ENCODE results near the gene KCNN3. TPM values are rescaled to one million over a fixed set of nuclear protein-coding genes. Genes with fewer than 3 reads are reported as not detected.

The KCNN3 gene
- total RNA-seq, 4 donors from 2014 or later = 5.0 to 30.0 (median 20.8) TPM

- intact Hi-C loops (cut with DNase I; ENCODE audit: low total_unique reads) = no loop called here
These were observed 31.5 kb upstream of the KCNN3 start for GRCh38 chr1:154901591-154901990.

DNA sequence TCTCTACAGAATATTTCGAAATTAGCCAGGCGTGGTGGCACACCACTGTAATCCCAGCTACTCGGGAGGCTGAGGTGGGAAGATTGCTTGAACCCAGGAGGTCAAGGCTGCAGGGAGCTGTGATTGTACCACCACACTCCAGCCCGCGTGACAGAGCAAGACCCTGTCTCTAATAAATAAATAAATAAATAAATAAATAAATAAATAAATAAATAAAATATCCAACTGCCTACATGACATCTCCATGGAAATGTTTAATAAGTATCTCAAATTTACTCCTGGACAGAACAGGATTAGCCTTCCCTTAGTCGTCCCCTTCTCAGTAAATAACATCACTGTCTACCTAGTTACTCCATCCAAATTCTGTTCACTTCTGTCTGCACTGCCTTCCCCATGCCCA lies 29.0 kb upstream of the KCNN3 start:
- intact Hi-C loops (cut with DNase I; ENCODE audit: low total_unique reads) = no loop called here
- TF ChIP-seq CTCF (IDR thresholded peaks at IDR 0.05 in 4 of 5, conservative IDR thresholded peaks at IDR 0.05 in 1 of 5) (no peak), POLR2A (IDR thresholded peaks at IDR 0.05) (no peak)
- Histone ChIP-seq H3K4me1 (no peaks in the 10 kb centered on the region), H3K4me3 (no peak overlapping the region), H3K27ac (no peak overlapping the region), H3K27me3 (no peaks in the 10 kb centered on the region), H3K9me3 (no peaks in the 10 kb centered on the region), H3K36me3 (no peaks in the 10 kb centered on the region)
- DNase-seq = no peak
- in situ Hi-C loops (cut with MboI; ENCODE audit: low sequenced_read_pairs in 4 of 4) = no loop called here
- ATAC-seq = no peak

More at GRCh38 chr1:154901591-154901990, 31.5 kb upstream of the KCNN3 start:
- in situ Hi-C loops (cut with MboI; ENCODE audit: low sequenced_read_pairs in 4 of 4) = no loop called here
- Histone ChIP-seq H3K27ac (no peak overlapping the region), H3K36me3 (no peaks in the 10 kb centered on the region), H3K4me1 (no peaks in the 10 kb centered on the region), H3K27me3 (no peaks in the 10 kb centered on the region), H3K9me3 (no peaks in the 10 kb centered on the region), H3K4me3 (no peak overlapping the region)
- TF ChIP-seq CTCF (IDR thresholded peaks at IDR 0.05 in 4 of 5, conservative IDR thresholded peaks at IDR 0.05 in 1 of 5) (no peak), POLR2A (IDR thresholded peaks at IDR 0.05) (no peak)
- ATAC-seq (no peak), DNase-seq (no peak)

DNA sequence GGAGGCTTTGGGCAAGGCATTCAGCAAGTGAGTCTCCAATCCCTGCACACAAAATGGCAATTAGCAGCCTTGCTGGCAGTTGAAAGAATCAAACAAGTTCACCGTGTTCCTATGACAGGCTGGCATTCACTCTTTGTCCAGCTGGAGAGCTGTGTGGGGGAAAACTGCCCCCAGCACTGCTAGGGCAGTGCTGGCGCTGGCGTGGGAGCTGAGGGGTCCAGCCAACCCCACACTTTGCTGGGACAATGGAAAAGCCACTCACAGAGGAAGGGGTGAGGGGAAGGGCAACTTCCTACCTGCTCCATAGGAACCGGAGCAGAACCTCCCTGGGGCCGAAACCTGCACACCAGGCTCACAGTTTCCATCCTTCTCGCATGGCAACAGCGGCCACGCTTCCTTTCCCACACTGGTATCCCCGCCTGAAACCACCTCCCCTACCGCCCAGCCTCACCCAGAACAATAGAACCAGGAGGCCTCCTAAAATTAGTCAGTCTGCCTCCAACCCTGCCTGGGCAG lies 26.7 kb upstream of the KCNN3 start:
- H3K27me3 ChIP-seq = no peaks in the 10 kb centered on the region
- DNase-seq (no peak), ATAC-seq (no peak)
- H3K9me3 ChIP-seq = no peaks in the 10 kb centered on the region
- in situ Hi-C loops (cut with MboI; ENCODE audit: low sequenced_read_pairs in 4 of 4) = no loop called here
- H3K4me3 ChIP-seq = no peak overlapping the region
- no peak overlapping the region for H3K27ac ChIP-seq
- TF ChIP-seq POLR2A (IDR thresholded peaks at IDR 0.05) (no peak), CTCF (IDR thresholded peaks at IDR 0.05 in 4 of 5, conservative IDR thresholded peaks at IDR 0.05 in 1 of 5) (no peak)
- no peaks in the 10 kb centered on the region for H3K4me1 ChIP-seq
- no peaks in the 10 kb centered on the region for H3K36me3 ChIP-seq
- intact Hi-C loops (cut with DNase I; ENCODE audit: low total_unique reads) = no loop called here

DNA sequence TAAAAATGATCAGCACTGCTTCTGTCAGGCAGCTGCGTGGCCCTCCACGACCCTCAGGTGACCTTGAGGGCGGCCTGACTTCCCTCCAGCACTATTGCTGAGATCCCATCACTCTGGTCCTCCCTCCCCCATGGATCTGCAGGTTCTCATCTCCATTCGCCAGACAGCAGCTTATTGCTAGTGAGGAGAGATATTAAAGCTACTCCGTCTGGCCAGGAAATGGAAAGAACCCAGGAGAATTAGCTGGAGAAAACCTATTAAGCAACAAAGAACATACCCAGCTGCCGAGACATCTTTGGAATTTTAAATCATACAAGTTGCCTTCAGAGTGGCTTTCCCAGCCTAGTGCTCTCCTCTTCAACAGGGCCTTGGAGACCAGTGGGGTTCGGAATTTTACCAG lies 25.7 kb upstream of the KCNN3 start:
- Histone ChIP-seq H3K4me3 (no peak overlapping the region), H3K27ac (no peak overlapping the region), H3K9me3 (no peaks in the 10 kb centered on the region), H3K27me3 (no peaks in the 10 kb centered on the region), H3K4me1 (no peaks in the 10 kb centered on the region), H3K36me3 (no peaks in the 10 kb centered on the region)
- in situ Hi-C loops (cut with MboI; ENCODE audit: low sequenced_read_pairs in 4 of 4) = no loop called here
- ATAC-seq (no peak), DNase-seq (no peak)
- no peak for TF ChIP-seq POLR2A (IDR thresholded peaks at IDR 0.05)
- no peak for TF ChIP-seq CTCF (IDR thresholded peaks at IDR 0.05 in 4 of 5, conservative IDR thresholded peaks at IDR 0.05 in 1 of 5)
- intact Hi-C loops (cut with DNase I; ENCODE audit: low total_unique reads) = no loop called here

DNA sequence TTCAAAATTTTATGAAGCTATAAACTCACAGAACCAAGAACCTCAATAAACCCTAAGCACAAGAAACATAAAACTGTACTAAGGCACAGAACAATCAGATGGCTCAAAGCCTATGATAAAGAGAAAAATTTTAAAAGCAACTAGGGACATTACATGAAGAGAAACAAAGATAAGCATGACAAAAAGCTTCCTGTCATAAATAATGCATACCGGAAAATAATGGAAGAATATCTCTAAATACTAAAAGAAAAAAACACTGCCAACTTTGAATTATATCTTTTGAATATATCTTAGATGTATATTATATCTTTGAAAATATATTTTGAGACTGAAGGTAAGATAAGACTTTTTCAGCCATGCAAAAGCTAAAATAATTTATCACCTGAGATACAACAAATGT lies 21.4 kb upstream of the KCNN3 start:
- intact Hi-C loops (cut with DNase I; ENCODE audit: low total_unique reads) = no loop called here
- Histone ChIP-seq H3K4me1 (no peaks in the 10 kb centered on the region), H3K36me3 (no peaks in the 10 kb centered on the region), H3K27me3 (no peaks in the 10 kb centered on the region), H3K4me3 (no peak overlapping the region), H3K9me3 (no peaks in the 10 kb centered on the region), H3K27ac (no peak overlapping the region)
- ATAC-seq (no peak), DNase-seq (no peak)
- in situ Hi-C loops (cut with MboI; ENCODE audit: low sequenced_read_pairs in 4 of 4) = no loop called here
- TF ChIP-seq POLR2A (IDR thresholded peaks at IDR 0.05) = no peak
- no peak for TF ChIP-seq CTCF (IDR thresholded peaks at IDR 0.05 in 4 of 5, conservative IDR thresholded peaks at IDR 0.05 in 1 of 5)
